Stimulated activated naive B cell treated with anti-CD40 and anti-IgM and Interleukin-4, amounts not matched to agents 10 μg/mL and 1 μg/mL and 100 μg/mL, for 72 hours (primary cell): ENCODE results near the gene ANKRD18B.
"Not testable (repeated sequence)": the region's sequence is repeated elsewhere in the genome, so short reads cannot be mapped to it uniquely, and the experiment has no call there.

ENCODE experiments used
- ATAC-seq, 2 donors: fragments of 150-1000 bp; cut with Tn5 transposase; replicated peaks; 2 replicates each; pipeline ENCODE4 v1.10.0; 2021; ENCODE audit warnings: moderate library complexity in 1 of 2
- DNase-seq: peaks from one replicate; pipeline ENCODE4 v3.0.0; 2021
- H3K27ac Mint-ChIP-seq: one replicate; pipeline ENCODE4 v1.8.0; 2022; ENCODE audit warnings: mild to moderate bottlenecking, mixed read lengths
- H3K27me3 Mint-ChIP-seq, 2 donors: one replicate each; pipeline ENCODE4 v1.8.0; 2022; ENCODE audit warnings: mixed read lengths in 2 of 2
- H3K36me3 Mint-ChIP-seq, 2 donors: one replicate each; pipeline ENCODE4 v1.8.0; 2022; ENCODE audit warnings: mixed read lengths in 2 of 2, mild to moderate bottlenecking in 1 of 2
- H3K4me1 Mint-ChIP-seq, 2 donors: one replicate each; pipeline ENCODE4 v1.8.0; 2022; ENCODE audit warnings: mixed read lengths in 2 of 2, mild to moderate bottlenecking in 1 of 2
- H3K4me3 Mint-ChIP-seq, 2 donors: one replicate each; pipeline ENCODE4 v1.8.0; 2022; ENCODE audit warnings: mild to moderate bottlenecking in 2 of 2, mixed read lengths in 2 of 2, moderate library complexity in 1 of 2
- H3K9me3 Mint-ChIP-seq, 2 donors: one replicate each; pipeline ENCODE4 v1.8.0; 2022; ENCODE audit warnings: mixed read lengths in 2 of 2, mild to moderate bottlenecking in 1 of 2

The ANKRD18B gene

DNA sequence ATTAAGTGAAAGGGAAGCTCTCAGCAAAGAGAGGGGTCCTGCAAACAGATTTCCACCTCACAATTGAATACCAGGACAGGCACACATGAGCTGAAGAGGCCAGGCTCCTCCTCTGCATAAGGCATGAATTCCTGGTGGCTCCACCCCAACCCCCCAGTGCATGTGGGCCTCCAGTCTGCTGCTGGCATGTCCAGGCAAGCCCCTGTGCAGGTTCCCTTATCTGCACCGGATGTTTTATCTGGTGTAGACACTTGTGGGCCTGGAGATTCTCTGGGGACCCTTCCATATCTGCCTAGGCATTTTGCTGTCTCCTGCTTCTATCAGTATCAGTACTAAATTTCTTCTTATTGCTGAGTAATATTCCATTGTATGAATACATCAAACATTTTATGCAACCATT lies 36.2 kb downstream of the ANKRD18B start:
- not testable (repeated sequence) for DNase-seq, H3K4me1 Mint-ChIP-seq, H3K27me3 Mint-ChIP-seq, ATAC-seq, H3K9me3 Mint-ChIP-seq, H3K36me3 Mint-ChIP-seq, H3K4me3 Mint-ChIP-seq, H3K27ac Mint-ChIP-seq

DNA sequence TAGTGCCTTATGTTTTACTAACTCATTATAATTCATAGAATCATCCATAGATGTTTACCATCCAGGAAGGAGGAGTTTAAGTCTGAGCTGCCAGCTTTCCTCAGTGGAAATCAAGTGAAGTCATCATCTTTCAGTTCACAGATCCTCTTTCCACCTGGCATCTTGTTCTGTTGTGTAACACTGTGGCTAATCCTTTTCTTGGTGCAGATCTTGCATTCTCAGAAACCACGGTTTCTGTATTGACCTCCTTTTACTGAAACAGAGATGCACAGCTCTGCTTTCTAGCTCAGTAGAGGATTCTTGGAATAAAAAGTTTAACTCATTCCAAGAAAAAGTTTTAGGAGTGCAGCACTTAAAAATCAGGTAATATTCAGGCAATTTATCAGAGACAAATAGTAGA lies 38.1 kb downstream of the ANKRD18B start:
- H3K36me3 Mint-ChIP-seq, H3K27me3 Mint-ChIP-seq, H3K27ac Mint-ChIP-seq, H3K9me3 Mint-ChIP-seq, H3K4me3 Mint-ChIP-seq, DNase-seq, H3K4me1 Mint-ChIP-seq, ATAC-seq: not testable (repeated sequence)

DNA sequence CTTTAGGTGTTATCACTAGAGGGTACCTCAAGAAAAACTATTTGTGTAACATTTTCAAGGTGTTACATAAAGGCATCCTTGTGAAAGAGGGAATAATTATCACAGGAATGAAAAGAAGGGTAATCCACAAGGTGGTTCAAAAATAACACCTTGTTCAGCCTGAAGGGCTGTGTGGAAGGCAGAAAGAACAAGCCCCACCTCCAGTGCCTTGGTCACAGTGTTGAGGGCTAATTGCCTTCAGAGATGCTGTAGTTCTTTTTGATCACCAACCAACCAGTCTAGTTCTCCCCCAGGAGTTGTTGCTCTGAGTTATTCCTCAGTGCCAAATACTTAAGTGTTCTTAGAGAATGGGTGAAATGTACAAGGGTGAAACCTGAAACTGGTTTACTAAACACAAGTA lies 43.7 kb downstream of the ANKRD18B start:
- ATAC-seq, H3K27me3 Mint-ChIP-seq, H3K27ac Mint-ChIP-seq, DNase-seq, H3K4me3 Mint-ChIP-seq, H3K36me3 Mint-ChIP-seq, H3K4me1 Mint-ChIP-seq, H3K9me3 Mint-ChIP-seq: not testable (repeated sequence)

DNA sequence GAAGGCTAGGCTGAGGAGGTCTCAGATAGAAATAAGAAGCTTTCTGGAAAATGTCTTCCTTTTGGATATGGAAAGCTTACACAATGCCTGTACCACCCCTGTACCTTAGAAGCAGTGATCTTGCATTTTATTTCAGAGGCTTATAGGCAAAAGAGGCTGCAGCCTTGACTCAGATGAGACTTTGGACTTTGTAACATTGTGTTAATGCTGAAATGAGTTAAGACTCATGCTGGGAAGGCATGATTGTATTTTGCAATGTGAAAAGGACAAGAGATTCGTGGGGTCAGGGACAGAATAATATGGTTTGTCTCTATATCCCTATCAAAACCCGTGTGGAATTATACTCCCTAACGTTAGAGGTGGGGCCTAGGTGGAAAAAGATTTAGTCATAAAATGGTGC lies 53.7 kb downstream of the ANKRD18B start:
- ATAC-seq, H3K4me1 Mint-ChIP-seq, H3K27me3 Mint-ChIP-seq, H3K36me3 Mint-ChIP-seq, H3K9me3 Mint-ChIP-seq, H3K27ac Mint-ChIP-seq, DNase-seq, H3K4me3 Mint-ChIP-seq: not testable (repeated sequence)

DNA sequence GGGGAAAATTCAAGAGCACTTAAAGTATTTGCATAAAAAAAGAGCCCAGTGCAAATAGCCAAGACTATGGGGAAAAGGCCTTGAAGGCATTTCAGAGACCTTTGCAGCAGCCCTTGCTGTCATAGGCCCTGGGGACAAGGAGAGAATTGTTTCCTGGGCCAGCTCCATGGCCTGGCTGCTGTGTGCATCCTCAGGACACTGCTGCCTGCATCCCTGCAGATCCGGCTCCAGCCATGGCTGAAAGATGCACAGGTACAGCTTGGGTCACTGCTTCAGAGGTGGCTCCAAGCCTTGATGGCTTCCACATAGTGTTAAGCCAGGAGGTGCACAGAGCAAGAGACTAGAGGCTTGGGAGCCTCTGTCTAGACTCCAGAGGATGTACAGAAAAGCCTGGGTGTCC lies 55.9 kb downstream of the ANKRD18B start:
- ATAC-seq, H3K4me3 Mint-ChIP-seq, H3K4me1 Mint-ChIP-seq, H3K27me3 Mint-ChIP-seq, DNase-seq, H3K9me3 Mint-ChIP-seq, H3K36me3 Mint-ChIP-seq, H3K27ac Mint-ChIP-seq: not testable (repeated sequence)

DNA sequence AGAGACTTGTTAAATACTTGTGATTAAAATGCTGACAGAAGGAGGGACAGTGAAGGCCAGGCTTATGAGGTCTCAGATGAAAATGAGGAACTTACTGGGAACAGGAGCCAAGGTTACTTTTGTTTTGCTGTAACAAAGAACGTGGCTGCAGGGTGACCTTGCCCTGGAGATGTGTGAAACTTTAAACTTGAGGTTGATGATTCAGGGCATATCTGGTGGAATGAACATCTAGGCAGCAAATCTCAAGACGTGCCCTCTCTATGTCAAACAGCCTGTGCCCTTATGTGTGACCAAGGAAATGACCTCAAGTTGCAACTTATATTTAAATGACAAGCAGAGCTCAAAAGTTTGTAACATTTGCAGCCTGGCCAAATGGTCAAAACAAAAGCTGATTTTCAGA lies 58.6 kb downstream of the ANKRD18B start:
- not testable (repeated sequence) for DNase-seq, H3K4me3 Mint-ChIP-seq, H3K27me3 Mint-ChIP-seq, H3K27ac Mint-ChIP-seq, H3K9me3 Mint-ChIP-seq, H3K4me1 Mint-ChIP-seq, H3K36me3 Mint-ChIP-seq
- ATAC-seq: peak; percentile 52 to 56

DNA sequence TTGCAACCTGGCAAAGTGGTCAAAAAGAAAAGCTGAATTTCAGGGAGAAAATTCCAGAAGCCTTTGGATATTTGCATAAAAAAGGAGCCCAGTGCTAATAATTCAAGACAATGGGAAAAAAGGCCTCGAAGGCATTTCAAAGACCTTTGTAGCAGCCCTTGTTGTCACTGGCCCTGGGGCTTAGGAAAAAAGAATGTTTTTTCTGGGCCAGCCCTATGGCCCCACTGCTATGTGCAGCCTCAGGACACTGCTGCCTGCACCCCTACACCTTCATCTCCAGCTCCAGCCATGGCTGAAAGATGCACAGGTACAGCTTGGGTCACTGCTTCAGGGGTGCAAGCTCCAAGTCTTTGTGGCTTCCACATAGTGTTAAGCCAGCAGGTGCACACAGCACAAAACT lies 62.1 kb downstream of the ANKRD18B start:
- not testable (repeated sequence) for ATAC-seq, H3K27ac Mint-ChIP-seq, H3K9me3 Mint-ChIP-seq, H3K4me3 Mint-ChIP-seq, DNase-seq, H3K36me3 Mint-ChIP-seq, H3K4me1 Mint-ChIP-seq
- H3K27me3 Mint-ChIP-seq: peaks cover 4 to 13% of the 10 kb centered on the region in 2 donors

DNA sequence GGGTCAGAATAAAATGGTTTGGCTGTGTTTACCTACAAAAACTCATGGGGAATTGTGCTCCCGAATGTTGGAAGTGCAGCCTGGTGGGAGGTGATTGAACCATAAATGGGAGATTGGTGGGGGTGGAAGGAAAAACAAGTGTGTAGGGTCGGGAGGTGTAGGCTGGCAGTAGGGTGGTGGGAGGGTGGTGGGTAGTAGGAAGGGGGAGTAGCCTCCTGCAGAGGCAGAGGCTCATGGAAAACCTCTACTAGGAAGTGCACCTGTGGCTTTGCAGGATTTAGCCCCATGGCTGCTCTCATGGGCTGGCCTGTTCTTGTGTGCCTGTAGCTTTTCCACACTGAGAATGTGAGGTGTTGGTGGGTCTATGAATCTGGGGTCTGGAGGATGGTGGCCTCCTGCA lies 63.7 kb downstream of the ANKRD18B start:
- not testable (repeated sequence) for ATAC-seq, H3K4me3 Mint-ChIP-seq, H3K36me3 Mint-ChIP-seq, H3K9me3 Mint-ChIP-seq, DNase-seq, H3K4me1 Mint-ChIP-seq, H3K27ac Mint-ChIP-seq
- peaks cover 4 to 13% of the 10 kb centered on the region in 2 donors for H3K27me3 Mint-ChIP-seq

DNA sequence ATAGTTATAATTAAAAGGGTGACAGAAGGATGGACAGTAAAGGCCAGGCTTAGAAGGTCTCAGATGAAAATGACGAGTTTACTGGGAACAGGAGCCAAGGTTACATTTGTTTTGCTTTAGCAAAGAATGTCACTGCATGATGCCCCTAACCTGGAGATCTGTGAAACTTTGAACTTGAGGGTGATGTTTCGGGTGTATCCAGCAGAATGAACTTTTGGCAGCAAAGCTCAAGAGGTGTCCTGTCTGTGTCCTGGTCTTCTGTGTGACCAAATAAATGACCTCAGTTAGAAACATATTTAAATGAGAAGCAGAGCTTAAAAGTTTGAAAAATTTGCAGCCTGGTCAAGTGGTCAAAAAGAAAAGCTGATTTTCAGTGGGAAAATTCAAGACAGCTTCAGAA lies 64.8 kb downstream of the ANKRD18B start:
- not testable (repeated sequence) for H3K4me1 Mint-ChIP-seq, H3K9me3 Mint-ChIP-seq, DNase-seq, H3K27ac Mint-ChIP-seq, H3K36me3 Mint-ChIP-seq, H3K4me3 Mint-ChIP-seq, ATAC-seq
- H3K27me3 Mint-ChIP-seq: peaks cover 9 to 19% of the 10 kb centered on the region in 2 donors

DNA sequence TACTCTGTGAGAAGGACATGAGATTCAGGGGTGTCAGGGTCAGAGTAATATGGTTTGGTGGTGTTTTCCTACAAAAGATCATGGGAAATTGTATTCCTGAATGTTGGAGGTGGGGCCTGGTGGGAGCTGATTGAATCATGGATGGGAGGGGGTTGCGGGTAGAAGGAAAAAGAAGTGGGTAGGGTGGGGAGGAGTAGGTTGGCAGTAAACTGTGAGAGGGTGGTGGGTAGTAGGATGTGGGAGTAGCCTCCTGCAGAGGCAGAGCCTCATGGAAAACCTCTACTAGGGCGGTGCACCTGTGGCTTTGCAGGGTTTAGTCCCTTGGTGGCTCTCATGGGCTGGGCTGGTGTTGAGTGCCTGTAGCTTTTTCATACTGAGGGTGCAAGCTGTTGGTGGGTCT lies 66.8 kb downstream of the ANKRD18B start:
- not testable (repeated sequence) for DNase-seq, H3K4me3 Mint-ChIP-seq, H3K27ac Mint-ChIP-seq, H3K9me3 Mint-ChIP-seq, ATAC-seq, H3K4me1 Mint-ChIP-seq, H3K36me3 Mint-ChIP-seq
- peaks cover 9 to 27% of the 10 kb centered on the region in 2 donors for H3K27me3 Mint-ChIP-seq

DNA sequence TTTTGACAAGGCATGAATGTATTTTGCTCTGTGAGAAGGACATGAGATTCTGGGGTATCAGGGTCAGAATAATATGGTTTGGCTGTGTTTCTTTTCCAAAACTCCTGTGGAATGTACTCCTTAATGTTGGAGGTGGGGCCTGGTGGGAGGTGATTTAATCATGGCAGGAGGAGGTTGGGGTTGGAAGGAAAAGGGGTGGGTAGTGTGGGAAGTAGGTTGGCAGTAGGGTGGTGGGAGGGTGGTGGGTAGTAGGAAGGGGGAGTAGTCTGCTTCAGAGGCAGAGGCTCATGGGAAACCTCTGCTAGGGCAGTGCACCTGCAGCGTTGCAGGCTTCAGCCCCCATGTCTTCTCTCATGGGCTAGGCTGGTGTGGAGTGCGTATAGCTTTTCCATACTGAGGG lies 72.9 kb downstream of the ANKRD18B start:
- H3K9me3 Mint-ChIP-seq, H3K27ac Mint-ChIP-seq, H3K36me3 Mint-ChIP-seq, H3K4me1 Mint-ChIP-seq, H3K4me3 Mint-ChIP-seq, DNase-seq, ATAC-seq: not testable (repeated sequence)
- peaks cover 5 to 13% of the 10 kb centered on the region in 2 donors for H3K27me3 Mint-ChIP-seq

DNA sequence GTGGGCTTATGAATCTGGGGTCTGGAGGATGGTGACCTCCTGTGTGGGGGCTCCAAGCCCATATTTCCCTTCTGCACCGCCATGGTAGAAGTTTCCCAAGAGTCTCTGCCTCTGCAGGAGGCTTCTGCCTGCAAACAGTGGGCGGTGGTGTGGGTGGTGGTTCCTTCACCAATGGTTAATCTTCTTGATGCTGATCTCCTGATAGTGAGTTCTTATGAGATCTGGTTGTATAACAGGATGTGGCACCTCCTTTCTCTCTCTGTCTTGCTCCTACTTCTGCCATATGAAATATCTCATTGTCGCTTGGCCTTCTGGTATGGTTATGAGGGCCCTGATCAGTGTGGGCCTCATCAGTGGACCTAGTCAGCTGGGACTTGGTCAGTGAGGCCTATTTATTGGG lies 73.3 kb downstream of the ANKRD18B start:
- DNase-seq, H3K4me1 Mint-ChIP-seq, H3K27ac Mint-ChIP-seq, H3K4me3 Mint-ChIP-seq, H3K36me3 Mint-ChIP-seq, ATAC-seq, H3K9me3 Mint-ChIP-seq: not testable (repeated sequence)
- H3K27me3 Mint-ChIP-seq: peaks cover 5 to 13% of the 10 kb centered on the region in 2 donors

DNA sequence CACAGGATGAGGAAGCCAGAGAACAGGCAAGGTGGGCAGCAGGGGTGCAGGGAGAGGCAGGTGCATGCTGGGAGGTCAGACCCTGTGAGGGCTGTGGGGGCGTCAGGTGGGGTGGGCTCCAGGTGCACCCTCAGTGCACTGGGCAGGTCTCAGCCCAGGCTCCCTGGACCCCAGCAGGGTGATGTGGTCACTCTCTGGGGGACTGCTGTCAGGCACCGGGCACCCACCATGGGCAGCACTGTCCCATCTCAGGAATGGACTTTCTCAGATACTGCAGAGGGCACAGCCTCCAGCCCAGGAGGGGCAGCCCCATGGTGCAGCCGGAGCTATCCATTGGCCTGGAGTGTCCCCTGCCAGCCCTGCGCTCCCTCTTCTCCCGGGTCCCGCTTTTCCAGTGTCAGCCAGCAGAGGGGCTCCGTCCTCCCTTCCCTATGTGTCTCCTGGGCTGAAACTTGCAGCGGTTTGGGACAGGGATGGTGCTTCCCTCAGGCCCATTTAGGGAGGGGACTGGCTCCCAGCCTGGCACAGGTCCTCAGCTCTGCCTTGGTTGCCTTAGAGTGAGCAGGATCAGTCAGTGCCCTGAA lies 74.8 kb downstream of the ANKRD18B start:
- H3K27ac Mint-ChIP-seq, H3K36me3 Mint-ChIP-seq, DNase-seq, ATAC-seq, H3K9me3 Mint-ChIP-seq, H3K27me3 Mint-ChIP-seq, H3K4me3 Mint-ChIP-seq, H3K4me1 Mint-ChIP-seq: not testable (repeated sequence)

DNA sequence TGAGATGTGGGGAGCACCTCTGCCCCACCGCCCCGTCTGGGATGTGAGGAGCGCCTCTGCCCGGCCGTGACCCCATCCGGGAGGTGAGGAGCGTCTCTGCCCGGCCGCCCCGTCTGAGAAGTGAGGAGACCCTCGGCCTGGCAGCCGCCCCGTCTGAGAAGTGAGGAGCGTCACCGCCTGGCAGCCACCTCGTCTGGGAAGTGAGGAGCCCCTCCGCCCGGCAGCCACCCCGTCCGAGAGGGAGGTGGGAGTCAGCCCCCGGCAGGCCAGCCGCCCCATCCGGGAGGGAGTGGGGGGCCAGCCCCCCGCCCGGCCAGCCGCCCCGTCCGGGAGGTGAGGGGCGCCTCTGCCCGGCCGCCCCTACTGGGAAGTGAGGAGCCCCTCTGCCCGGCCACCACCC lies 76.9 kb downstream of the ANKRD18B start:
- not testable (repeated sequence) for H3K27ac Mint-ChIP-seq, H3K4me3 Mint-ChIP-seq, H3K9me3 Mint-ChIP-seq, DNase-seq, H3K27me3 Mint-ChIP-seq, ATAC-seq, H3K36me3 Mint-ChIP-seq, H3K4me1 Mint-ChIP-seq

DNA sequence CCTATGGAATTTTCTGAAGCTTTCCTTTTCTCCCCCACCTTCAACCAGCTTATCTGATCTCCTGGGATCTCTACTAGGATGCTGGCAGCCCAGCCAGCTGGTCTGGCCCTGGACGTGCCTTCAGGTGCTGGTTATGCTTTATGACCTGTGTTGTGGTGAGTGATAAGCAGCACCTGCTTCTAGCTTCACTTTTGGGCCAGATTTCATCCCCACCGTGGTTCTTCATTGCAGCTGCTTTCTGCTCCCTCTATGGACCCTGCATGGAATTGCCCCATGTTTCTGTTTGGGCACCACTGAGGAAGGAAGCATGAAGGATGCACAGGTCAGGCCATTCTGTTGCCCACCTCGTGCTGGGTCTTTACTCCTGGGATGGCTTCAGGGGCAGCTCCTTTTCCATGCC lies 80.2 kb downstream of the ANKRD18B start:
- not testable (repeated sequence) for H3K4me1 Mint-ChIP-seq, H3K4me3 Mint-ChIP-seq, H3K27ac Mint-ChIP-seq, H3K9me3 Mint-ChIP-seq, H3K36me3 Mint-ChIP-seq, DNase-seq
- peaks cover 11 to 13% of the 10 kb centered on the region in 2 donors for H3K27me3 Mint-ChIP-seq
- ATAC-seq: peak in 1 of 2 donors; percentile 27

DNA sequence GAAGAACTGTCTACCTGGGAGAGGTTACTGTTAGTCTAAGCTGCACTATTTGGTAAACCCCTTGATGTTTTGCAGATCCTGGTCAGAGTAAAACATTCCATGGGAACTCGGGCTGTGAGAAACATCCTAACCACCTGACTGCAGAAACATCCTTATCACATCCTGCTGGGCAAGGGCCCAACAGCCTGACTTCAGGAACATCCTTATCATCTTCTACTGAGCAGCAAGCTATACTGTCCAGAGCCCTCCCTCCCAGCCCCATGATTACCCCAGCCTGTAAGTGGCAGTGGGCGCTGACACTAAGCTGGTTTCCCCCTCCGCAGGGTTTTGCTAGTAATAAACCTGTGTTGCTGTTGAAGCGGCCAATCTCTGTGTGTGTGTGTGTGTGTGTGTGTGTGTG lies 80.9 kb downstream of the ANKRD18B start:
- H3K9me3 Mint-ChIP-seq, H3K36me3 Mint-ChIP-seq, H3K27ac Mint-ChIP-seq, ATAC-seq, H3K4me1 Mint-ChIP-seq, H3K4me3 Mint-ChIP-seq, DNase-seq: not testable (repeated sequence)
- H3K27me3 Mint-ChIP-seq: peaks cover 11 to 13% of the 10 kb centered on the region in 2 donors
